Neural crest cell (in vitro differentiated cells): ENCODE results near the gene TCN2. TPM values are rescaled to one million over a fixed set of nuclear protein-coding genes. Genes with fewer than 3 reads are reported as not detected.

Experiments used
- DNase-seq: peaks from one replicate; pipeline ENCODE4 v3.0.0; 2021; ENCODE audit warnings: low read depth, mixed read lengths, low spot score
- H3K27ac Mint-ChIP-seq: one replicate; pipeline ENCODE4 v1.8.0; 2021; ENCODE audit warnings: mild to moderate bottlenecking, mixed read lengths; ENCODE audit not compliant: unreplicated experiment
- H3K27me3 Mint-ChIP-seq: 2 replicates; pipeline ENCODE4 v1.8.0; 2021; ENCODE audit warnings: low read depth, mild to moderate bottlenecking, mixed read lengths
- H3K36me3 Mint-ChIP-seq: 2 replicates; pipeline ENCODE4 v1.8.0; 2021; ENCODE audit warnings: low read depth, mild to moderate bottlenecking, mixed read lengths
- H3K4me1 Mint-ChIP-seq: 2 replicates; pipeline ENCODE4 v1.8.0; 2021; ENCODE audit warnings: mixed read lengths
- H3K4me3 Mint-ChIP-seq: one replicate; pipeline ENCODE4 v1.8.0; 2021; ENCODE audit warnings: mild to moderate bottlenecking, mixed read lengths
- H3K9me3 Mint-ChIP-seq: 2 replicates; pipeline ENCODE4 v1.8.0; 2021; ENCODE audit warnings: mixed read lengths
- CTCF ChIP-seq: fragments of 200-600 bp; sonication (generic); conservative IDR thresholded peaks from 2 replicates; pipeline ENCODE4 v1.5.0; 2021; ENCODE audit warnings: antibody characterized with exemption, mild to moderate bottlenecking
- total RNA-seq: library from RNA; stranded (reverse); gene quantifications from 2 replicates; pipeline ENCODE4 v1.2.1, GENCODE V29; 2021

TCN2 gene
- total RNA-seq, 1 donor from 2014 or later = 16.2 TPM

GRCh38 chr22:30635273-30636225, 28.6 kb downstream of the TCN2 start, which contains the start of gene SLC35E4:
SLC35E4 (plus strand) TSS chr22:30635781; CDS start chr22:30636451, 670 bp downstream.
- peak; percentile 95 for DNase-seq
- H3K27ac Mint-ChIP-seq = peak within 1 kb of the TSS; percentile 63
- H3K4me3 Mint-ChIP-seq = peak within 1 kb of the TSS; percentile 89
- H3K4me1 Mint-ChIP-seq = peaks cover 23% of the 10 kb centered on the region
- H3K9me3 Mint-ChIP-seq = peaks cover 2% of the 10 kb centered on the region
- H3K36me3 Mint-ChIP-seq = no peaks in the 10 kb centered on the region
- no peak for TF ChIP-seq CTCF
- H3K27me3 Mint-ChIP-seq = no peaks in the 10 kb centered on the region

GRCh38 chr22:30636226-30637077, 29.5 kb downstream of the TCN2 start:
- no peak for TF ChIP-seq CTCF
- Mint-ChIP-seq H3K27me3 (no peaks in the 10 kb centered on the region), H3K4me1 (peaks cover 23% of the 10 kb centered on the region), H3K9me3 (no peaks in the 10 kb centered on the region), H3K36me3 (no peaks in the 10 kb centered on the region), H3K4me3 (peak overlapping the region; percentile 83), H3K27ac (peak overlapping the region; percentile 63)
- no peak for DNase-seq

- peaks cover 23% of the 10 kb centered on the region for H3K4me1 Mint-ChIP-seq
- H3K4me3 Mint-ChIP-seq = peak overlapping the region; percentile 64
- H3K27me3 Mint-ChIP-seq = no peaks in the 10 kb centered on the region
- H3K36me3 Mint-ChIP-seq = no peaks in the 10 kb centered on the region
- H3K27ac Mint-ChIP-seq = no peak overlapping the region
- no peak for TF ChIP-seq CTCF
- no peaks in the 10 kb centered on the region for H3K9me3 Mint-ChIP-seq
- no peak for DNase-seq
Measured at GRCh38 chr22:30637701-30638114, 30.7 kb downstream of the TCN2 start.

GRCh38 chr22:30640361-30640760, 33.4 kb downstream of the TCN2 start:
- no peak overlapping the region for H3K4me3 Mint-ChIP-seq
- no peak for DNase-seq
- H3K9me3 Mint-ChIP-seq = no peaks in the 10 kb centered on the region
- peak overlapping the region; percentile 43 for H3K27ac Mint-ChIP-seq
- TF ChIP-seq CTCF = no peak
- no peaks in the 10 kb centered on the region for H3K36me3 Mint-ChIP-seq
- no peaks in the 10 kb centered on the region for H3K27me3 Mint-ChIP-seq
- H3K4me1 Mint-ChIP-seq = peaks cover 18% of the 10 kb centered on the region

GRCh38 chr22:30640839-30641430, 34.0 kb downstream of the TCN2 start:
- Mint-ChIP-seq H3K27me3 (no peaks in the 10 kb centered on the region), H3K4me3 (no peak overlapping the region), H3K9me3 (no peaks in the 10 kb centered on the region), H3K36me3 (no peaks in the 10 kb centered on the region), H3K4me1 (peaks cover 15% of the 10 kb centered on the region), H3K27ac (peak overlapping the region; percentile 43)
- DNase-seq = no peak
- no peak for TF ChIP-seq CTCF
